ENCODE data around the gene TNFRSF19. TPM values are rescaled to one million over a fixed set of nuclear protein-coding genes. Genes with fewer than 3 reads are reported as not detected.

The TNFRSF19 gene
- total RNA-seq, 2 donors from 2014 or later, result 21.2 to 74.1 TPM

GRCh38 chr13:23567906-23568460 is 2.2 kb upstream of the TNFRSF19 start:
- Histone ChIP-seq H3K4me1 (replicated peaks) (peaks cover 2% of the 10 kb centered on the region), H3K27ac (no peak overlapping the region), H3K4me3 (no peak overlapping the region), H3K36me3 (no peaks in the 10 kb centered on the region), H3K9me3 (no peaks in the 10 kb centered on the region), H3K27me3 (replicated peaks; ENCODE audit: insufficient read depth) (no peaks in the 10 kb centered on the region)
- intact Hi-C loops (cut with DNase I), result no loop called here
- no peak for DNase-seq (ENCODE audit: low spot score)
- 69% methylated on average over 9 of the region's 9 CpGs for WGBS
- TF ChIP-seq POLR2A (IDR thresholded peaks at IDR 0.05), result no peak

GRCh38 chr13:23570921-23571315 is 706 bp downstream of the TNFRSF19 start:
- H3K27me3 ChIP-seq (replicated peaks; ENCODE audit: insufficient read depth), result no peaks in the 10 kb centered on the region
- WGBS, result 17% methylated on average over 2 of the region's 2 CpGs
- DNase-seq (ENCODE audit: low spot score), result no peak
- H3K4me3 ChIP-seq, result peak overlapping the region; percentile 5 to 13
- H3K36me3 ChIP-seq, result no peaks in the 10 kb centered on the region
- no peaks in the 10 kb centered on the region for H3K9me3 ChIP-seq
- no peak for TF ChIP-seq POLR2AphosphoS5 (IDR thresholded peaks at IDR 0.05)
- peak in 1 of 4 experiments; percentile 23 for TF ChIP-seq CTCF (IDR thresholded peaks at IDR 0.05)
- no peak for TF ChIP-seq POLR2A (IDR thresholded peaks at IDR 0.05)
- intact Hi-C loops (cut with DNase I), result no loop called here
- peaks cover 2% of the 10 kb centered on the region for H3K4me1 ChIP-seq (replicated peaks)
- H3K27ac ChIP-seq, result peak overlapping the region; percentile 45 to 68

GRCh38 chr13:23571431-23571830 is 1.2 kb downstream of the TNFRSF19 start:
- H3K9me3 ChIP-seq, result no peaks in the 10 kb centered on the region
- peak overlapping the region in 1 of 2 donors; percentile 41 for H3K27ac ChIP-seq
- no peak for DNase-seq (ENCODE audit: low spot score)
- H3K36me3 ChIP-seq, result no peaks in the 10 kb centered on the region
- peaks cover 2% of the 10 kb centered on the region for H3K4me1 ChIP-seq (replicated peaks)
- no peak for TF ChIP-seq POLR2AphosphoS5 (IDR thresholded peaks at IDR 0.05)
- no peak for TF ChIP-seq CTCF (IDR thresholded peaks at IDR 0.05)
- no peak for TF ChIP-seq POLR2A (IDR thresholded peaks at IDR 0.05)
- no peaks in the 10 kb centered on the region for H3K27me3 ChIP-seq (replicated peaks; ENCODE audit: insufficient read depth)
- peak overlapping the region in 1 of 2 donors; percentile 13 for H3K4me3 ChIP-seq
- intact Hi-C loops (cut with DNase I), result no loop called here
- WGBS, result 22% methylated on average over 2 of the region's 2 CpGs

- Histone ChIP-seq H3K36me3 (no peaks in the 10 kb centered on the region), H3K9me3 (no peaks in the 10 kb centered on the region), H3K27me3 (replicated peaks; ENCODE audit: insufficient read depth) (no peaks in the 10 kb centered on the region), H3K27ac (no peak overlapping the region), H3K4me3 (no peak overlapping the region), H3K4me1 (replicated peaks) (peaks cover 2% of the 10 kb centered on the region)
- intact Hi-C loops (cut with DNase I), result no loop called here
- WGBS, result 50% methylated on average over 1 of the region's 1 CpG
- no peak for TF ChIP-seq CTCF (IDR thresholded peaks at IDR 0.05)
- TF ChIP-seq POLR2AphosphoS5 (IDR thresholded peaks at IDR 0.05), result no peak
- no peak for TF ChIP-seq POLR2A (IDR thresholded peaks at IDR 0.05)
- DNase-seq (ENCODE audit: low spot score), result no peak
These were observed 2.6 kb downstream of the TNFRSF19 start for GRCh38 chr13:23572836-23573235.

GRCh38 chr13:23574421-23575145 is 4.4 kb downstream of the TNFRSF19 start:
- no peak overlapping the region for H3K27ac ChIP-seq
- 53% methylated on average over 3 of the region's 3 CpGs for WGBS
- no peaks in the 10 kb centered on the region for H3K9me3 ChIP-seq
- no peak for DNase-seq (ENCODE audit: low spot score)
- H3K4me1 ChIP-seq (replicated peaks), result peaks cover 2% of the 10 kb centered on the region
- no peak overlapping the region for H3K4me3 ChIP-seq
- TF ChIP-seq POLR2AphosphoS5 (IDR thresholded peaks at IDR 0.05), result no peak
- TF ChIP-seq CTCF (IDR thresholded peaks at IDR 0.05), result no peak
- no peak for TF ChIP-seq POLR2A (IDR thresholded peaks at IDR 0.05)
- intact Hi-C loops (cut with DNase I), result loop anchor here (5.0 kb wide), 2 partner anchors 107 to 133 kb away; no protein-coding TSS in a partner anchor
- no peaks in the 10 kb centered on the region for H3K36me3 ChIP-seq
- H3K27me3 ChIP-seq (replicated peaks; ENCODE audit: insufficient read depth), result no peaks in the 10 kb centered on the region

Measured in prostate gland (tissue), 2 donors.